Central memory CD4-positive, alpha-beta T cell (primary cell): Measurements from ENCODE around the gene CCNYL1.
"Not testable (repeated sequence)": the region's sequence is repeated elsewhere in the genome, so short reads cannot be mapped to it uniquely, and the experiment has no call there.

Source experiments
- DNase-seq: peaks from one replicate; pipeline ENCODE4 v3.0.0; 2022

CCNYL1 gene

DNA sequence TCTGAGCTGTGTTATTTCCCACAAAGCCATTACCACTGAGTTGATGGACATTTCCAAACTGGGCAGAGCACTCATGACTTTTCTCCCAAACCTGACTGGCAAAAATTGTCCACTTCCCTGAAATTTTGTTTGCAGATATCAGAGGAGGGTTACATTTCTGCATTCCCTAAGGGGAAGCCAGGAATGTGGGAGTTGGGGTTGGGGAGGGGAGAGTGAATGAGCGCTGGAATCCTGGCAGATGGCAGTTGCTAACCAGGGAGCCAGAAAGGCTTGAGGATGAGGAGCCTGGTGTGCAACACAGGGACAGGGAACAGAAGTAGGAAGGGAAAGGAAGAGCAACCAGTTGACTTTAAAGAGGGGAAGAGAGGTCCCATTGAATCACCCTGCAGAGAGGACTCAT is 14.0 kb upstream of the CCNYL1 start:
- DNase-seq, result no peak

DNA sequence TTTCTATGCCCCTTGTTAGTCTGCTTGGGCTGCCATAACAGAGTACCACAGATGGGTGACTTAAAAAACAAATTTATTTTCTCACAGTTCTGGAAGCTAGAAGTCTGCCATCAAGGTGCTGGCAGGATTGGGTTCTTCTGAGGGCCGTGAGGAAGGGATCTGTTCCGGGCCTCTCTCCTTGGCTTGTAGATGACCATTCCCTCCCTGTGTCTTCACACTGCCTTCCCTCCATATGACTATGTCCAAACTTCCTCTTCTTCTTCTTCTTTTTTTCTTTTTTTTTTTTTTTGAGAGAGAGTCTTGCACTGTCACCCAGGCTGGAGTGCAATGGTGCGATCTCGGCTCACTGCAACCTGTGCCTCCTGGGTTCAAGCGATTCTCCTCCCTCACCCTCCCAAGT is 13.1 kb upstream of the CCNYL1 start:
- DNase-seq, result no peak

GRCh38 chr2:207704078-207704477 is 7.4 kb upstream of the CCNYL1 start:
- no peak for DNase-seq

GRCh38 chr2:207704671-207705070 is 6.8 kb upstream of the CCNYL1 start:
- DNase-seq, result no peak

GRCh38 chr2:207706936-207707860 is 4.2 kb upstream of the CCNYL1 start:
- DNase-seq, result no peak

GRCh38 chr2:207711750-207712530 is 500 bp downstream of the CCNYL1 start:
- peak; percentile 52 for DNase-seq

DNA sequence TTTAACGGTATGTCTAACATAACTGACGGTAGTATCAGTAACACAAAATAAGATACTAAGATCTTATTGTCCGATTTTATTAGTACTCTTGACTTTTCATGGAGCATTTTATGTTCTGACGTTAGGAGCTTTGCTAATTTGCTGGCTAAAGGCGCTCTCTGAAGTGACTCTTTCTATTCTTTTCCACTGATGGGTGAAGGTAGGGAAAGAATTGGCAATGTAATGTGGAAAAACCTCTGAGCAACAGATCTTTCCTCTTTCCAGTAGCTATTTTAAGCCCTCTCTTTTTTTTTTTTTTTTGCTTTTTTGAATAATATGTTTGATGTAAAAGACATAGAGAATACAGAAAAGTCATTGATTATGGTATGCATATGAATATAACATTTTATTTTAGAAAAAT is 4.6 kb downstream of the CCNYL1 start:
- no peak for DNase-seq

GRCh38 chr2:207718521-207718920 is 7.1 kb downstream of the CCNYL1 start:
- DNase-seq, result no peak

- DNase-seq, result no peak
Observed at GRCh38 chr2:207719008-207719407, 7.6 kb downstream of the CCNYL1 start.

GRCh38 chr2:207719655-207720054 is 8.2 kb downstream of the CCNYL1 start:
- not testable (repeated sequence) for DNase-seq

GRCh38 chr2:207720517-207721187 is 9.2 kb downstream of the CCNYL1 start:
- no peak for DNase-seq

DNA sequence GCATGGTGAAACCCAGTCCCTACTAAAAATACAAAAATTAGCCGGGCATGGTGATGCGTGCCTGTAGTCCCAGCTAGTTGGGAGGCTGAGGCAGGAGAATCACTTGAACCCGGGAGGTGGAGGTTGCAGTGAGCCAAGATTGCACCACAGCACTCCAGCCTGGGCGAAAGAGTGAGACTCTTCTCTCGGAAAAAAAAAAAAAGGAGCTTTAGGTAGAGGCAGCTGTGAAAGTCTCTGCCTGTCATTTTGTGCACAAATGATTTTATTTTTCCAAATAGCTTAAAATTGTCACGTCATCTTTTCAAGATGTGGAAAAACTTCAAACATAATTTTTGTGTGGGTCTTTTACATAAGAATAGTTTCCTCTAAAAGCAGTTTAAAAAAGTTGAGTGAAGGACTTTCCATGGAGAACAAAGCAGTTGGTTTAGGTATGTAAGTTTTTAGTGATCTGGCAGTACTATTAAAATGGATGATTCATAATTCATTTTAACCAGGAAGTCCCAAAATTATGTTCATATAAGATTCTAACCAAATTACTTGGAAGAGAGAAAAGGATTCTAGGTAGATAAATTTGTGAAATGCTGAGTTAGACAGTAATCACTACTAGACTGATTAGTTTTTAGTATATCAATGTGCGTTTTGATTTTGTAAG is 11.5 kb downstream of the CCNYL1 start:
- DNase-seq, result no peak

DNA sequence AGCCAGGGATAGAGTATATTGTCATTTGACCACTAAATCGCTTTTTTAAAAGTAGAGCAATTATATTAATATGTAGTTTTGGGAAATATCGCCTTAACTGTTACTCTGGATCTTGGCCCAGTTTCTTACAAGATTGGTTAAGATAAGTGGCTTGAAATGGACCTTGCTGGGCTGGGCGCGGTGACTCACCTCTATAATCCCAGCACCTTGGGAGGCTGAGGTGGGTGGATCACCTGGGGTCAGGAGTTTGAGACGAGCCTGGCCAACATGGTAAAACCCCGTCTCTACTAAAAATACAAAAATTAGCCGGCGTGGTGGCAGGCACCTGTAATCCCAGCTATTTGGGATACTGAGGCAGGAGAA is 12.0 kb downstream of the CCNYL1 start:
- not testable (repeated sequence) for DNase-seq

GRCh38 chr2:207724113-207724512 is 12.7 kb downstream of the CCNYL1 start:
- no peak for DNase-seq

- peak; percentile 6 for DNase-seq
Observed at GRCh38 chr2:207725873-207726578, 14.6 kb downstream of the CCNYL1 start.

GRCh38 chr2:207727261-207727660 is 15.8 kb downstream of the CCNYL1 start:
- no peak for DNase-seq

DNA sequence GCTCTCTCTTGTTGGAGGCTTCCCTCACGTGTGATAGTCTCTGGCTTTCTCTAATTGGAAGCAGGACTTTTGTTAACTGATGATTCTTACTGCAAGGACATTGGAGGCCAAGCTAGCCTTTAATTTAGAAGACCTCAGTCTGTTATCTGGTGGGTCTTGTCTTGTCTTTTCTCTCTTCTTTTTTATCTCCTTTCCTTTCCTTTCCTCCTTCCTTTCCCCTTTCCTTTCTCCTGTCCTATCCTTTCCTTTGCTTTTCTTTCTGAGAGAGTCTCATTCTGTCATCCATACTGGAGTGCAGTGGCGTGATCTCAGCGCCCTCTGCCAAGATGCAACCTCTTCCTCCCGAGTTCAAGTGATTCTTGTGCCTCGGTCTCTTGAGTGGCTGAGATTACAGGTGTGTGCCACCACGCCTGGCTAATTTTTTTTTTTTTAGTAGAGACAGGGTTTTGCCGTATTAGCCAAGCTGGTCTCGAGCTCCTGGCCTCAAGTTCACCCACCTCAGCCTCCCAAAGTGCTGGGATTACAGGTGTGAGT is 18.1 kb downstream of the CCNYL1 start:
- DNase-seq, result no peak

DNA sequence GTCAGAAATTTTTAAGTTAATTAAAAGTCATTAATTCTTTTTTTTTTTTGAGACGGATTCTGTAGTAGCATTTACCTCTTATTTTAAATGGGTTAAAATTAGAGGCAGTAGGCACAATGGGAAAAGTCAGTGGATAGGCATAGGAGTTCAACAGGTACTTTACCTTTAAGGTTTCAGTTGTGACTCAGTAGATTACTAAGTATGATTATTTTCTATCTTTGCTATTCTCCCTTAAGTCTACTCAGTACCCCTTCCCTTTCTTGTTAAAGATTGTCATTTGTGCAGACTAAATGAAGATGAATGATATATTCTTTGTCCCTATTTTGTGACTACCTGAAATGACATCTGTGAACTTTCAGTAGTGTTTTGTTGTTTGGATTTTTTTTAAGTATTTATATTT is 19.7 kb downstream of the CCNYL1 start:
- DNase-seq, result no peak

DNA sequence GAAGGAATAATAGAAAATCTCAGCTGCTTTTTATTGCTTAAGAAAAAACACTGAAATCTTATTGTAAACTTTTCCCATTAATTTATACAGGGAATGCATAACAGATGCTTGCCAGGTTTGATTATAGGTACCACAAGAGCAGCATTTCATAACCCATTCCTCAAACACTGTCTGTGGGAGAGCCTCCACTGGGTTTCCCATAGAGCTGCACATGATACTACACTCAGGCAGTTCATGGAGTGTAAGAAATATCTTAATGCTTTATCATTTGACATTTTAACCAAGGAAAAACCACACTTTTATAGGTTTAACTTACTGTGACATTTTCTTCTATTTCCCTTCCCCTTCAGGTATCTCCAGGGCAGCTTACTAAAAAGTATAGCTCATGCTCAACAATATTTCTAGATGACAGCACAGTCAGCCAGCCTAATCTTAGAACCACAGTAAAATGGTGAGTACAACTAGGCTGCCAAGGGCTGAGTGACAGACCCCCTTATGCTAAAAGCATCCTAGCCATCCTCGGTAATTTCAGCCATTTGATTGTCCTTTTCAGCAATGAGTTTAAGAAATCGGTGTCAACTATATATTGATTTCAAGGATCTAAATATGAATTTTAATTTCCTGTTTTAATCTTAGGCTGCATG is 22.3 kb downstream of the CCNYL1 start:
- DNase-seq, result no peak

DNA sequence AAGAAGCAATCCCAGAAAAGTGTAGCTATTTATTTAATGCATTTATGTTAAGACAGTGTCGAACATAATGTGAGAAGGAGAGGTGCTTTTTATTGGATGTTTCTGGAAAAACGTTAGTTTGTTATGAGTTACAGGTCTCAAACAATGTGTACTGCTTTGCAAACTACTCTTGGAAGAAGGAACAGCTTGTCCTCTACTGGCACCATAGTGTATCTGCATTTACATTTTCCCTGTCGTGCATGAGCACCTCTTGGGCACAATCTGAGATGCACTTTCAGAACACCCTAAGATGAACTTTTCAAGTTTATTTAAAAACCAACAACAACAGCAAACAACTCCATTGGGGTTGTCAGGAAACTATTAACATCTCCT is 22.8 kb downstream of the CCNYL1 start:
- DNase-seq, result no peak
